Measurements from ENCODE around the gene STARD6. TPM values are rescaled to one million over a fixed set of nuclear protein-coding genes. Genes with fewer than 3 reads are reported as not detected.
A peak's percentile ranks its signal among the peaks of the same experiment; 100 is the strongest.
"Not testable (repeated sequence)": the region's sequence is repeated elsewhere in the genome, so short reads cannot be mapped to it uniquely, and the experiment has no call there.

The STARD6 gene
- total and polyA plus RNA-seq, 2 donors (not counting 1 experiment from before 2014, with no cell fraction given), result 0.33 to 0.39 TPM

DNA sequence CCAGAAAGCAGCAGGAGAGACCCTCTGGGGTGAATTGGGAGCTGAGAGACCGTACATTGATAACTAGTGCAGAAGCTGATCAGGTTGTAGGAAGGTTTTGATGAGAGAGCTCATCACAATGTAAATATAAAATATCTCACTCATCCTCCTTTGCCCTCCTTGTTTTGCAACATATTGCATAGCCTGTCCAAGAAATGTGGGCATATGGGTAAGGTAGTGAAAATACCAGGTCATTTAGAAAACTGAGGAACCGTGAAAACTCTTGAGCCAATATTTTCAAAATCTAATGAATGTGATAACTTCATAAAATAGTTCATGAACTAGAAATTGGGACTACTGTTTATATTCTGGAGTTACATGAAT is 31.5 kb upstream of the STARD6 start:
- H3K79me2 ChIP-seq (ENCODE audit: control insufficient read depth, insufficient read depth, low read length), result no peaks in the 10 kb centered on the region
- no peaks in the 10 kb centered on the region for H3K36me3 ChIP-seq (ENCODE audit: control insufficient read depth, insufficient read depth, low read length)
- no peak overlapping the region for H3K9ac ChIP-seq (ENCODE audit: insufficient read depth, low read length)
- H3K4me3 ChIP-seq (replicated peaks in 1 of 4; ENCODE audit: control extremely low read depth in 1 of 4, insufficient read depth in 1 of 4, low read depth in 3 of 4, low read length in 4 of 4), result no peak overlapping the region
- H4K20me1 ChIP-seq (ENCODE audit: control insufficient read depth, extremely low read depth, insufficient read depth, low read length), result no peaks in the 10 kb centered on the region
- TF ChIP-seq CTCF (conservative IDR thresholded peaks at IDR 0.05 in 1 of 2, IDR thresholded peaks at IDR 0.05 in 1 of 2; ENCODE audit: low read depth in 1 of 2, low read length in 2 of 2) (no peak), EZH2 (IDR thresholded peaks at IDR 0.05; ENCODE audit: low read length, missing control alignments) (no peak)
- no peak overlapping the region for H3K27ac ChIP-seq (ENCODE audit: insufficient read depth, low read length)
- no peaks in the 10 kb centered on the region for H3K9me3 ChIP-seq (ENCODE audit: control insufficient read depth, insufficient read depth, low read depth, low read length)
- H2AFZ ChIP-seq (ENCODE audit: low read length), result no peak overlapping the region
- H3K4me2 ChIP-seq (ENCODE audit: extremely low read depth, insufficient read depth, low read length), result no peak overlapping the region
- H3K27me3 ChIP-seq (ENCODE audit: control insufficient read depth, insufficient read depth, low read length), result no peaks in the 10 kb centered on the region
- peaks cover 4% of the 10 kb centered on the region for H3K4me1 ChIP-seq (ENCODE audit: control insufficient read depth, extremely low read depth, insufficient read depth, low read length)
- DNase-seq (ENCODE audit: low read depth in 2 of 2), result no peak

- Histone ChIP-seq H3K4me1 (ENCODE audit: control insufficient read depth, extremely low read depth, insufficient read depth, low read length) (peaks cover 4% of the 10 kb centered on the region), H2AFZ (ENCODE audit: low read length) (peak overlapping the region; percentile 44), H3K9me3 (ENCODE audit: control insufficient read depth, insufficient read depth, low read depth, low read length) (no peaks in the 10 kb centered on the region), H3K27ac (ENCODE audit: insufficient read depth, low read length) (peak overlapping the region; percentile 40), H3K79me2 (ENCODE audit: control insufficient read depth, insufficient read depth, low read length) (no peaks in the 10 kb centered on the region), H3K9ac (ENCODE audit: insufficient read depth, low read length) (no peak overlapping the region), H3K4me3 (replicated peaks in 1 of 4; ENCODE audit: control extremely low read depth in 1 of 4, insufficient read depth in 1 of 4, low read depth in 3 of 4, low read length in 4 of 4) (no peak overlapping the region), H4K20me1 (ENCODE audit: control insufficient read depth, extremely low read depth, insufficient read depth, low read length) (no peaks in the 10 kb centered on the region), H3K36me3 (ENCODE audit: control insufficient read depth, insufficient read depth, low read length) (no peaks in the 10 kb centered on the region), H3K4me2 (ENCODE audit: extremely low read depth, insufficient read depth, low read length) (peak overlapping the region; percentile 56), H3K27me3 (ENCODE audit: control insufficient read depth, insufficient read depth, low read length) (no peaks in the 10 kb centered on the region)
- TF ChIP-seq EZH2 (IDR thresholded peaks at IDR 0.05; ENCODE audit: low read length, missing control alignments) (no peak), CTCF (conservative IDR thresholded peaks at IDR 0.05 in 1 of 2, IDR thresholded peaks at IDR 0.05 in 1 of 2; ENCODE audit: low read depth in 1 of 2, low read length in 2 of 2) (no peak)
- peak; percentile 85 to 88 for DNase-seq (ENCODE audit: low read depth in 2 of 2)
Measured at GRCh38 chr18:54388203-54389142, 30.8 kb upstream of the STARD6 start.

- no peak overlapping the region for H3K9ac ChIP-seq (ENCODE audit: insufficient read depth, low read length)
Measured at GRCh38 chr18:54387631-54388030, 30.0 kb upstream of the STARD6 start.

GRCh38 chr18:54386800-54387495 is 29.3 kb upstream of the STARD6 start:
- H3K36me3 ChIP-seq (ENCODE audit: control insufficient read depth, insufficient read depth, low read length); H2AFZ ChIP-seq (ENCODE audit: low read length); DNase-seq (ENCODE audit: low read depth in 2 of 2); H3K27me3 ChIP-seq (ENCODE audit: control insufficient read depth, insufficient read depth, low read length); H3K79me2 ChIP-seq (ENCODE audit: control insufficient read depth, insufficient read depth, low read length); H3K4me1 ChIP-seq (ENCODE audit: control insufficient read depth, extremely low read depth, insufficient read depth, low read length); H3K4me2 ChIP-seq (ENCODE audit: extremely low read depth, insufficient read depth, low read length); H4K20me1 ChIP-seq (ENCODE audit: control insufficient read depth, extremely low read depth, insufficient read depth, low read length); H3K4me3 ChIP-seq (replicated peaks in 1 of 4; ENCODE audit: control extremely low read depth in 1 of 4, insufficient read depth in 1 of 4, low read depth in 3 of 4, low read length in 4 of 4); H3K9ac ChIP-seq (ENCODE audit: insufficient read depth, low read length); H3K27ac ChIP-seq (ENCODE audit: insufficient read depth, low read length); H3K9me3 ChIP-seq (ENCODE audit: control insufficient read depth, insufficient read depth, low read depth, low read length): not testable (repeated sequence)

More at GRCh38 chr18:54387631-54388030, 30.0 kb upstream of the STARD6 start:
- no peaks in the 10 kb centered on the region for H3K79me2 ChIP-seq (ENCODE audit: control insufficient read depth, insufficient read depth, low read length)
- H3K36me3 ChIP-seq (ENCODE audit: control insufficient read depth, insufficient read depth, low read length), result no peaks in the 10 kb centered on the region
- H3K9me3 ChIP-seq (ENCODE audit: control insufficient read depth, insufficient read depth, low read depth, low read length), result no peaks in the 10 kb centered on the region
- H4K20me1 ChIP-seq (ENCODE audit: control insufficient read depth, extremely low read depth, insufficient read depth, low read length), result no peaks in the 10 kb centered on the region
- H2AFZ ChIP-seq (ENCODE audit: low read length), result peak overlapping the region; percentile 52
- H3K27me3 ChIP-seq (ENCODE audit: control insufficient read depth, insufficient read depth, low read length), result no peaks in the 10 kb centered on the region
- peaks cover 4% of the 10 kb centered on the region for H3K4me1 ChIP-seq (ENCODE audit: control insufficient read depth, extremely low read depth, insufficient read depth, low read length)
- TF ChIP-seq CTCF (conservative IDR thresholded peaks at IDR 0.05 in 1 of 2, IDR thresholded peaks at IDR 0.05 in 1 of 2; ENCODE audit: low read depth in 1 of 2, low read length in 2 of 2) (no peak), EZH2 (IDR thresholded peaks at IDR 0.05; ENCODE audit: low read length, missing control alignments) (no peak)
- H3K4me3 ChIP-seq (replicated peaks in 1 of 4; ENCODE audit: control extremely low read depth in 1 of 4, insufficient read depth in 1 of 4, low read depth in 3 of 4, low read length in 4 of 4), result no peak overlapping the region
- no peak overlapping the region for H3K27ac ChIP-seq (ENCODE audit: insufficient read depth, low read length)
- no peak overlapping the region for H3K4me2 ChIP-seq (ENCODE audit: extremely low read depth, insufficient read depth, low read length)
- no peak for DNase-seq (ENCODE audit: low read depth in 2 of 2)

Data from fibroblast of lung (primary cell).